SK-N-SH treated with all-trans-retinoic acid at 6 μM for 48 hours (cell line): Measurements from ENCODE around the gene ZAR1L.

Experiments
- ATAC-seq: fragments of 200-7000 bp; cut with Tn5 transposase; 3 replicates; pipeline ENCODE4 v1.9.1; 2020; ENCODE audit warnings: mild to moderate bottlenecking, moderate library complexity
- BACH2 ChIP-seq: fragments of 250-450 bp; sonication (Bioruptor Pico); IDR thresholded peaks from 2 replicates; pipeline ENCODE4 v1.9.0; 2021; ENCODE audit warnings: mild to moderate bottlenecking, borderline replicate concordance
- GLIS3 ChIP-seq: fragments of 250-450 bp; sonication (Bioruptor Pico); IDR thresholded peaks from 2 replicates; pipeline ENCODE4 v1.5.0; 2020; ENCODE audit warnings: mild to moderate bottlenecking, moderate library complexity
- ISL1 ChIP-seq: fragments of 250-450 bp; sonication (Bioruptor Pico); IDR thresholded peaks from 2 replicates; pipeline ENCODE4 v2.1.2; 2022; ENCODE audit warnings: mild to moderate bottlenecking, moderate library complexity
- OSR1 ChIP-seq: fragments of 250-450 bp; sonication (Bioruptor Pico); IDR thresholded peaks from 2 replicates; pipeline ENCODE4 v1.8.0; 2022; ENCODE audit warnings: moderate library complexity, mild to moderate bottlenecking, inconsistent platforms
- PATZ1 ChIP-seq: fragments of 250-450 bp; sonication (Bioruptor Pico); IDR thresholded peaks from 2 replicates; pipeline ENCODE4 v1.8.0; 2020; ENCODE audit warnings: mild to moderate bottlenecking, moderate library complexity, borderline replicate concordance
- PPARA ChIP-seq: fragments of 250-450 bp; sonication (Bioruptor Pico); IDR thresholded peaks from 2 replicates; pipeline ENCODE4 v1.5.0; 2020; ENCODE audit warnings: mild to moderate bottlenecking, borderline replicate concordance
- RARB ChIP-seq: fragments of 250-450 bp; sonication (Bioruptor Pico); IDR thresholded peaks from 2 replicates; pipeline ENCODE4 v1.8.0; 2021; ENCODE audit warnings: mild to moderate bottlenecking, moderate library complexity
- SNAI2 ChIP-seq: fragments of 250-450 bp; sonication (Bioruptor Pico); IDR thresholded peaks from 2 replicates; pipeline ENCODE4 v1.5.0; 2020; ENCODE audit warnings: mild to moderate bottlenecking, moderate library complexity
- TOX ChIP-seq: fragments of 250-450 bp; sonication (Bioruptor Pico); IDR thresholded peaks from 2 replicates; pipeline ENCODE4 v1.8.0; 2021; ENCODE audit warnings: mild to moderate bottlenecking, moderate library complexity, borderline replicate concordance
- ZFP30 ChIP-seq: fragments of 450-650 bp; formaldehyde crosslinking; IDR thresholded peaks from 2 replicates; pipeline ENCODE4 v1.5.0; 2022; ENCODE audit warnings: mild to moderate bottlenecking, moderate library complexity
- ZNF70 ChIP-seq: fragments of 450-650 bp; formaldehyde crosslinking; IDR thresholded peaks from 2 replicates; pipeline ENCODE4 v1.5.0; 2020; ENCODE audit warnings: mild to moderate bottlenecking, moderate library complexity
- TF ChIP-seq, protein P1 (sequence below): fragments of 250-450 bp; sonication (Bioruptor Pico); IDR thresholded peaks from 2 replicates; pipeline ENCODE4 v1.5.1; 2021; ENCODE audit warnings: mild to moderate bottlenecking, moderate library complexity
- TF ChIP-seq, protein P2 (sequence below): fragments of 250-450 bp; sonication (Bioruptor Pico); IDR thresholded peaks from 2 replicates; pipeline ENCODE4 v1.5.1; 2020; ENCODE audit warnings: low read depth, mild to moderate bottlenecking, moderate library complexity

Gene ZAR1L

GRCh38 chr13:32254916-32255723 lies 60.0 kb downstream of the ZAR1L start (continued):
- TF ChIP-seq, protein P1, sequence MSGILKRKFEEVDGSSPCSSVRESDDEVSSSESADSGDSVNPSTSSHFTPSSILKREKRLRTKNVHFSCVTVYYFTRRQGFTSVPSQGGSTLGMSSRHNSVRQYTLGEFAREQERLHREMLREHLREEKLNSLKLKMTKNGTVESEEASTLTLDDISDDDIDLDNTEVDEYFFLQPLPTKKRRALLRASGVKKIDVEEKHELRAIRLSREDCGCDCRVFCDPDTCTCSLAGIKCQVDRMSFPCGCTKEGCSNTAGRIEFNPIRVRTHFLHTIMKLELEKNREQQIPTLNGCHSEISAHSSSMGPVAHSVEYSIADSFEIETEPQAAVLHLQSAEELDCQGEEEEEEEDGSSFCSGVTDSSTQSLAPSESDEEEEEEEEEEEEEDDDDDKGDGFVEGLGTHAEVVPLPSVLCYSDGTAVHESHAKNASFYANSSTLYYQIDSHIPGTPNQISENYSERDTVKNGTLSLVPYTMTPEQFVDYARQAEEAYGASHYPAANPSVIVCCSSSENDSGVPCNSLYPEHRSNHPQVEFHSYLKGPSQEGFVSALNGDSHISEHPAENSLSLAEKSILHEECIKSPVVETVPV (CRISPR knock-in tag), result no peak
- TF ChIP-seq RARB (CRISPR knock-in tag), result no peak

- no peak for ATAC-seq
- TF ChIP-seq ZNF70 (CRISPR knock-in tag) (no peak), OSR1 (no peak), PATZ1 (no peak), TOX (no peak)
Observed at GRCh38 chr13:32254416-32254815, 60.7 kb downstream of the ZAR1L start.

DNA sequence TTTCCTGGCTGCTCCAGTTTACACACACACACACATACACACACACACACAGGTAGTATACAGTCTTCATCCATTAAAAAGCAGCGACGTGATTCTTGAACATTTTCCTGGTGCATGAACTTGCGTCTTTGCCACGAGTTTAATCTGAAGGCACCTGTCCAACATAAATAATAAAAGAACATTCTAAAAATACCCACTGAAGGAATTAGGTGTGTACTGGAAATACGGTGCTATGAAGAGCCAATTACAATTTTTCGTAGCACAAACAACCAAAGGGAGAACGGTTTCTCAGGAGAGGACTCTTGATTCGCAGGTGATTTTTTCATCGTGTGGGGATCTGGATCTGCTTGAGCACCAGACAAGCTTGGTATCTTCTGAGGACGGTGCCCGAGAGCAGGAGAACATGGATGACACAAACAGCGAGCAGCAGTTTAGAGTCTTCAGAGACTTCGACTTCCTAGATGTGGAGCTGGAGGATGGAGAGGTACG lies 61.2 kb downstream of the ZAR1L start:
- ATAC-seq, result no peak
- TF ChIP-seq ZFP30, result no peak
- no peak for TF ChIP-seq BACH2 (CRISPR knock-in tag)
- no peak for TF ChIP-seq GLIS3
- TF ChIP-seq TOX, result no peak
- TF ChIP-seq ISL1 (CRISPR knock-in tag), result no peak
- TF ChIP-seq, protein P2, sequence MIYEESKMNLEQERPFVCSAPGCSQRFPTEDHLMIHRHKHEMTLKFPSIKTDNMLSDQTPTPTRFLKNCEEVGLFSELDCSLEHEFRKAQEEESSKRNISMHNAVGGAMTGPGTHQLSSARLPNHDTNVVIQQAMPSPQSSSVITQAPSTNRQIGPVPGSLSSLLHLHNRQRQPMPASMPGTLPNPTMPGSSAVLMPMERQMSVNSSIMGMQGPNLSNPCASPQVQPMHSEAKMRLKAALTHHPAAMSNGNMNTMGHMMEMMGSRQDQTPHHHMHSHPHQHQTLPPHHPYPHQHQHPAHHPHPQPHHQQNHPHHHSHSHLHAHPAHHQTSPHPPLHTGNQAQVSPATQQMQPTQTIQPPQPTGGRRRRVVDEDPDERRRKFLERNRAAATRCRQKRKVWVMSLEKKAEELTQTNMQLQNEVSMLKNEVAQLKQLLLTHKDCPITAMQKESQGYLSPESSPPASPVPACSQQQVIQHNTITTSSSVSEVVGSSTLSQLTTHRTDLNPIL (CRISPR knock-in tag), result no peak
- TF ChIP-seq RARB (CRISPR knock-in tag), result no peak
- no peak for TF ChIP-seq PPARA
- TF ChIP-seq SNAI2 (CRISPR knock-in tag), result no peak
